Keratinocyte (primary cell): Measurements from ENCODE around the gene ELL. TPM values are rescaled to one million over a fixed set of nuclear protein-coding genes. Genes with fewer than 3 reads are reported as not detected.

ENCODE experiments used
- DNase-seq: peaks from one replicate; pipeline ENCODE4 v3.0.0-alpha.2; 2011; ENCODE audit warnings: low read depth, missing footprints, low spot score
- FAIRE-seq: peaks from 2 replicates; lab custom pipeline; 2011; peaks lifted over from hg19 to GRCh38; lab: Jason Lieb, UNC
- H2AFZ ChIP-seq: 2 replicates; pipeline ENCODE4 v1.6.0; 2012; ENCODE audit warnings: low read length, control low read depth, inconsistent platforms; ENCODE audit not compliant: control insufficient read depth
- H3K27ac ChIP-seq: 2 replicates; pipeline ENCODE4 v1.5.1; 2011; ENCODE audit warnings: low read length; ENCODE audit not compliant: control insufficient read depth, insufficient read depth
- H3K27me3 ChIP-seq: 3 replicates; pipeline ENCODE4 v1.6.0; 2011; ENCODE audit warnings: low read length; ENCODE audit not compliant: control insufficient read depth, insufficient read depth; ENCODE audit errors: extremely low read depth
- H3K36me3 ChIP-seq, 2 experiments: 2 replicates in 1 of 2; 3 replicates in 1 of 2; pipeline ENCODE4 v1.5.1; 2011; ENCODE audit warnings: low read length in 2 of 2, mild to moderate bottlenecking in 1 of 2; ENCODE audit not compliant: control insufficient read depth in 2 of 2, insufficient read depth in 2 of 2; ENCODE audit errors: extremely low read depth in 1 of 2
- H3K4me1 ChIP-seq: 3 replicates; pipeline ENCODE4 v1.5.1; 2011; ENCODE audit warnings: low read length; ENCODE audit not compliant: control insufficient read depth, insufficient read depth; ENCODE audit errors: extremely low read depth
- H3K4me2 ChIP-seq: 3 replicates; pipeline ENCODE4 v1.6.0; 2011; ENCODE audit warnings: low read depth, low read length; ENCODE audit not compliant: control insufficient read depth, insufficient read depth; ENCODE audit errors: extremely low read depth
- H3K4me3 ChIP-seq, 3 experiments: fragments of 200-600 bp in 1 of 3; sonication (generic) in 1 of 3; 2 replicates in 2 of 3; 3 replicates in 1 of 3; pipeline ENCODE4 v1.5.1; 2011 to 2016; ENCODE audit warnings: low read length in 3 of 3, mild to moderate bottlenecking in 3 of 3, control low read depth in 2 of 3, inconsistent platforms in 1 of 3, low read depth in 1 of 3, mixed read lengths in 1 of 3, mixed run types in 1 of 3, moderate library complexity in 1 of 3; ENCODE audit not compliant: control insufficient read depth in 2 of 3, insufficient read depth in 2 of 3; ENCODE audit errors: extremely low read depth in 1 of 3
- H3K79me2 ChIP-seq: 2 replicates; pipeline ENCODE4 v1.6.0; 2012; ENCODE audit warnings: low read length; ENCODE audit not compliant: control insufficient read depth, insufficient read depth
- H3K9ac ChIP-seq: 3 replicates; pipeline ENCODE4 v1.6.0; 2011; ENCODE audit warnings: low read length; ENCODE audit not compliant: control insufficient read depth, insufficient read depth; ENCODE audit errors: extremely low read depth
- H3K9me1 ChIP-seq: 3 replicates; pipeline ENCODE4 v1.6.0; 2011; ENCODE audit warnings: low read length; ENCODE audit not compliant: control insufficient read depth, insufficient read depth; ENCODE audit errors: extremely low read depth
- H3K9me3 ChIP-seq: 2 replicates; pipeline ENCODE4 v1.5.1; 2012; ENCODE audit warnings: low read depth, low read length; ENCODE audit not compliant: control insufficient read depth
- H4K20me1 ChIP-seq: 3 replicates; pipeline ENCODE4 v1.6.0; 2011; ENCODE audit warnings: low read length; ENCODE audit not compliant: control insufficient read depth, insufficient read depth; ENCODE audit errors: extremely low read depth
- CTCF ChIP-seq, 3 experiments: IDR thresholded peaks in 1 of 3; conservative IDR thresholded peaks in 1 of 3; optimal IDR thresholded peaks in 1 of 3; 2 replicates in 2 of 3; 3 replicates in 1 of 3; pipeline versions ENCODE3 to v1.5.1; 2011; ENCODE audit warnings: low read length in 3 of 3, mild to moderate bottlenecking in 3 of 3, moderate library complexity in 2 of 3, control low read depth in 1 of 3, inconsistent platforms in 1 of 3; ENCODE audit not compliant: insufficient read depth in 2 of 3; ENCODE audit errors: extremely low read depth in 1 of 3
- EZH2 ChIP-seq: IDR thresholded peaks from one replicate; pipeline ENCODE4 v1.6.1; 2012; ENCODE audit warnings: inconsistent platforms, mild to moderate bottlenecking, low read length, moderate library complexity
- dilution Hi-C: fragments of 300-500 bp; cut with MboI; formaldehyde crosslinking; loops from one replicate; pipeline ENCODE4 v1.7.0; 2020; ENCODE audit warnings: low sequenced_read_pairs; ENCODE audit not compliant: extremely low pct_ligation_motif_present
- polyA plus RNA-seq, 5 experiments: library from polyadenylated mRNA; depleted of rRNA in 3 of 5; stranded (reverse) in 3 of 5; stranded (forward) in 1 of 5; unstranded in 1 of 5; fragments of >200 nt; gene quantifications; 1 replicate in 1 of 5; 2 replicates in 3 of 5; 3 replicates in 1 of 5; pipeline versions ENCODE4 v1.2.1 to v1.2.3, GENCODE V29; 2011 to 2012; ENCODE audit warnings: missing spikeins in 2 of 5, low read depth in 1 of 5, low replicate concordance in 1 of 5

ELL gene
- polyA plus RNA-seq, 1 donor (not counting 4 experiments of a cell fraction or from before 2014, with no cell fraction given), result 4.4 TPM

DNA sequence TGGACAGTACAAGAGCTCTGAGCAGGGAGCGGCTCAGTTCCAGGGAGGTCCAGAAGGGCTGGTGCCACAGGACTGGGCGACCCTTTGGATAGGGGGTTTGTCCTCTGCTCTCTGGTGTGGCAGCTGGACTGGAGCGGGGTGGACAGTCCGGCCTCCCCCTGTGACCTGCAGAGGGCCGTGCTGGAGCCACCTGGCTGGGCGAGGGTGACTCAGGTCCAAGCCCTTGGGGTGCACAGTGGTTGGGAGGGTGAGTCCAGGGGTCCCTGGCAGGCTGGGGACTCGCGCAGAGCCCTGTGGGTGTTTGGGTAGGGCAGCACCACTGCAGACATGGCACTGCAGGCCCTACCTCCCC lies 95.5 kb downstream of the ELL start:
- no peak for DNase-seq
- Histone ChIP-seq H3K9me1 (no peaks in the 10 kb centered on the region), H2AFZ (no peak overlapping the region), H3K4me1 (peaks cover 3% of the 10 kb centered on the region), H3K27me3 (no peaks in the 10 kb centered on the region), H3K4me3 (no peak overlapping the region), H3K9me3 (no peaks in the 10 kb centered on the region), H3K36me3 (peaks cover 0 to 4% of the 10 kb centered on the region in 2 experiments), H3K4me2 (no peak overlapping the region), H3K79me2 (peaks cover 9% of the 10 kb centered on the region), H4K20me1 (peaks cover 9% of the 10 kb centered on the region), H3K9ac (no peak overlapping the region), H3K27ac (no peak overlapping the region)
- no peak for FAIRE-seq
- dilution Hi-C loops, result no loop called here
- TF ChIP-seq CTCF (optimal IDR thresholded peaks at IDR 0.05 in 1 of 3, IDR thresholded peaks at IDR 0.05 in 1 of 3, conservative IDR thresholded peaks at IDR 0.05 in 1 of 3; ENCODE audit: extremely low read depth in 1 of 3, insufficient read depth in 2 of 3, low read length in 3 of 3), result no peak
- TF ChIP-seq EZH2, result no peak

- FAIRE-seq (peak; percentile 34), DNase-seq (no peak)
- Histone ChIP-seq H3K79me2 (peaks cover 12% of the 10 kb centered on the region), H3K9me1 (no peaks in the 10 kb centered on the region), H3K4me2 (no peak overlapping the region), H2AFZ (no peak overlapping the region), H3K36me3 (peaks cover 0 to 4% of the 10 kb centered on the region in 2 experiments), H3K4me3 (no peak overlapping the region), H3K9ac (no peak overlapping the region), H3K27ac (no peak overlapping the region), H3K27me3 (no peaks in the 10 kb centered on the region), H4K20me1 (peaks cover 9% of the 10 kb centered on the region), H3K4me1 (peaks cover 3% of the 10 kb centered on the region), H3K9me3 (no peaks in the 10 kb centered on the region)
- dilution Hi-C loops, result no loop called here
- TF ChIP-seq CTCF (optimal IDR thresholded peaks at IDR 0.05 in 1 of 3, IDR thresholded peaks at IDR 0.05 in 1 of 3, conservative IDR thresholded peaks at IDR 0.05 in 1 of 3; ENCODE audit: extremely low read depth in 1 of 3, insufficient read depth in 2 of 3, low read length in 3 of 3), result peak in 1 of 3 experiments; percentile 4
- TF ChIP-seq EZH2, result no peak
Observed at GRCh38 chr19:18425515-18426415, 96.1 kb downstream of the ELL start.
